ENCODE results near the gene SIK1. TPM values are rescaled to one million over a fixed set of nuclear protein-coding genes. Genes with fewer than 3 reads are reported as not detected.
"Not testable (repeated sequence)": the region's sequence is repeated elsewhere in the genome, so short reads cannot be mapped to it uniquely, and the experiment has no call there.

Gene SIK1
- total RNA-seq, 1 donor from 2014 or later, result 0.59 TPM

DNA sequence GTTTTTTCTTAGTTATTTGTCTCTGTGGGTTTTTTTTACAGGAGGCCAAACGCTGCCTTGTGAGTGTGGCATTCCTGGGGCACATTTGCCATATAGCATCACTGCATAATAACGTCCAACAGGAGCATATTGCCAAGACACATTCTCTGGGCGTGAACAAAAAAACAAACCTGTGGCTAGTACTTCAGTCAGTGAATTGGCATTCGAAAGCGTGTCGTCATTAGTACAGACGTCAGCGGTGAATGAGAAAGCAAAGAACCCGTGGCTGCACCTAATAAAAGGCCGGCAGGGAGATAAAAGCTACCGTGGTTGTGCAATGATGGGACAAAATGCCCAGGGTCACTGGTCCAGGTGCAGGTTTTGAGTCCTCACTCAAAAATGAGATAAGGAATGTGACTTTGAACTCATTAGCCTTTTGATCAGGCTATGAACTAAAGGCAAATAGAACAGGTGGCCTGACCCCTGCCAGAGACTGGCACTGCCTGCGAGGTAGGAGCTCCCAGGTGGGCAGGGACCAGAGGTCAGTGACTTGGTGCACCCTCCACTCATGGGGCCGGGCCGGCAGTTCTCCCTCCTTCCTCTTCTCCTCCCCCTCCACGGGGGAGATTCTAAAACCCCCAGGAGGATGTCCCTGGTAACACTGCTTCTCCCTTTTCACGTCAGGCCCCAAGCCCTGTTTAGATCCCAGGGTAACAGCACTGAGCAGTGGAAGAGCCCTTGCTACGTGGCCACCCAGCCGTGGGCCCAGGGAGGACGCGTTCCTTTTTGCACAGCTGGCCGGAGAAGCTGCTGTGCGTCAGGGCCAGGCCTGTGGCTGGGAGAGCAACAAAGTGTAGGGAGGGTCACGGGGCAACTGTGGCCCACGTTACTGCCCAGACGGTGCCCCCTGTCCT lies 14.2 kb upstream of the SIK1 start:
- not testable (repeated sequence) for DNase-seq (ENCODE audit: low read depth, low spot score)

DNA sequence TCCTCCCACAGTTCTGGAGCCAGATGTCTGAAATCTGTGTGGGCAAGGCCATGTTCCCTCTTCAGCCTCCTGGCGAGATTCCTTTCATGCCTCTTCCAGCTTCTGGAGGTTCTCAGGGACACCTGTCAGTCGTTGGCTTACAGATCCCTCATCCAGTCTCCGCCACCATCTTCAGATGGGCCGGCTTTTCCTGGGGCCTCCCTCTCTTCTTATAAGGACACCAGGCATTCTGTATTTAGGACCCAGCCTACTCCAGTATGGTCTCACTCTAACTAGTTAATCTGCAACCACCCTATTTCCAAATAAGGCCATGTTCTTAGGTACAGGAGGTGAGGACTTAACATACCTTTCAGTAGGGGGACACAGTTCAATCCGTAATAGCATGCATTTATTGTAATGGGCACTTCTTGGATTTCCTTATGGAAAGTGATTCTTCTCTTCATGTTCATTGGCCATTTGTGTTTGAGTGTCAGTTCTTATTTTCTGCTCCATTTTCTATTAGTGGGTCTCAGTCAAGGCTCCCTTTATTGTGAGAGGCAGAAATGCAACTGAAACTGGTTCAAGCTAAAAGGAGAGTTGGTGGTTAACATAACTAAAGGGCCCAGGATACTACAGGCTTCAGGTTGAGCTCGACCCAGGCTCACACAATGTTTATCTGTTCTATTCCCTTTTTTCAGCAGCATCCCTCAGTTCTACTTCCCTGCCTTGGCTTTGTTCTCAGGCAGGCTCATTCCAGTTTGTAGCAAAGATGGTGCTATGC lies 12.6 kb upstream of the SIK1 start:
- not testable (repeated sequence) for DNase-seq (ENCODE audit: low read depth, low spot score)

DNA sequence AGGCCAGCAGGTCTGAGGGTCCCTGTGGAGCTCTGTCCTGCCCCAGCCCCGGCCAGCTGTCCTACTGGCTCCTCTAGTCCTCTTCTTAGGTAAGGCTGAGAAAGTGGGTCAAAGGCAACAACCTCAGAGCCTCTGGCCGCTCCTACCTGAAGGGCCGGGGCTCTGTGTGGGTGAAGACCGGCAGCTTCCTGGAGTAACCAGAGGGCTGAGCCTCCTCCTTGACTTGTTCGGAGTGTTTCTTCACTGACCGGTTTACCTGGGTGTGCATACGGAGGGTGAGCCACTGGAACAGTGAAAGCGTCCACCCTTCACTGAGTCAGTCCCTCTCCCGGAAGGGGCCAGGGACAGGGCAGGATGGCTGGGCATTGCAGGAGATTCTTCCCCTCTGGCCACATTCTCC lies 9.3 kb upstream of the SIK1 start:
- not testable (repeated sequence) for DNase-seq (ENCODE audit: low read depth, low spot score)

DNA sequence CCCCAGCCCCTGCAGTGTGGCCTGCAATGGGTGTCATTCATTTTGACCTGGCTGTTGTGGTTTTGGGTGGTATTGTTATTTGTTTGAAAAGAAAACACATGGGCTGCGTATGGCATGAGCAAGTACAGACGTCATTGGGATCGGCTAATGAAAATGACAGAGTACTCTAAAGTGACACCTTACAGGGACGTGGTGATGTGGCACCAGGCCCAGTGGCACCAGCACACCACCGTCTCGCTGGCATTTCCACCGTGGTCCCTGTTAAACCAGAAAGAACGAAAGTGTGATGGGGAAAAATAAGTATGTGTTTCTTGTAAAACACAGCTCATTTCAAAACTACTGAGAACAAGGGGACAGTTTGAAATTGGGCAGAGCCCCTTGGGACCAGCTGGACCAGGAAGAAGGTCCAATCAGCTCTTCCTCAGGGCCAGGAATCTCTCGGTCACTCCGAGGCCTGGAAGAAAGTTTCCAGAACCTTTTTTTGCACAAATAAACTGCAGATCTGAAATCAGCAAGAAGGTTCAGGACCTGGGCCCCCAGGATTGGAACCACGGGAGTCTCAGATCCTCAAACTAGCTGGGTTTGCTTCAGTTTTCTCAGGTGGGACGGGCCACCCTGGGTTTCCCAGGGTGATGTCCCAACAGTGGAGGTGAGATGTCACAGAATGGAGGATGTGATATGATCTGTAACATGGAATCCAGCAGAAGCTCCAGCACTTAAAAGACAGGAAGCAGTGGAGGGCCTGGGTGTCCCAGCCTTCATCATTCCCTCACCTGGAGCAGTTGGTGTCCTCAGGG lies 6.6 kb upstream of the SIK1 start:
- not testable (repeated sequence) for DNase-seq (ENCODE audit: low read depth, low spot score)

DNA sequence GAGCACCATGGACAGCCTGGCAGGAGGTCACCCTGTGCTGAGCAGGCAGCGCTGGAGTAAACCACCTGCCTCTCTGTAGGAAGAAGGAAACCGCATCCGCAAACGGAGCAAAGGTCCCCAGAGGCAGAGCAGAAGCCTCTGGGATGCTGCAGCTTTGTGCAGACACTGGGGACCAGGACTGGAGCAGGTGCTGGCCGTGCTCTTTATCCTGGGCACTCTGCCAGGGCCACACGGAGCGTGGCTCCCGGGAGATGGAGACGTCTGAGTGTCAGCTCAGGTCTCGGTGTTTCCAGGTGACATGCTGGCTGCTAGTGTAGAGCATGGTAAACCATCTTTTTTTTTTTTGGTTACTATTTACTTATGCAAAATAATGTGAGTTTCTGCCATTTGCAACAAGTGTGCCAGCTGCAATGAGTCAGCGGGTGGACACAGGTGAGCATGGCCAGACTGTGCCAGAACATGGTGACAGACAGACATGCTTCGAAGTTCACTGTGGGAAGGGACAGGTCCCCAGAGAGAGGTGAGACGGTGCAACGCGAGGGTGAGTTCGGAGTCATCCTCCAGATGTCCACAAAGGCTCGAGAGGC lies 4.0 kb upstream of the SIK1 start:
- DNase-seq (ENCODE audit: low read depth, low spot score), result not testable (repeated sequence)

DNA sequence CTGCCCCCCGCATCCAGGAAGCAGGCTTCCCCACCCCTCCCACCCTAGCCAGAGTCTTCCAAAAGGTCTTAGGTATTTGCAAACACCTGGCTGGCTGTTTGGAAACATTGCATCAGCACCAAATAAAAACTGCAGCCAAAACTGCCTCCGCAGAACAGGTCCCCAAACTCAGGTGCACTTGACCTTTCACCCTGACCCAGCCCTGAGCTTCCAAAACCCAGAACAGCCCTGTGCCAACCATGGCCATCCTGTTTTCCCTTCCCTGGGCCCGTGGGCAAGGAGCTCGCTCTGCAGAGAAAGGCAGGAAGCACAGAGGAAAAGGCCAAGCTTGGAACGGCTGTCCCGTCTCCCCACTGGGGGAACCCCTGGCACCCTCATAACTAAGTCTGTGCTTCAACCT lies 2.0 kb upstream of the SIK1 start:
- not testable (repeated sequence) for DNase-seq (ENCODE audit: low read depth, low spot score)

DNA sequence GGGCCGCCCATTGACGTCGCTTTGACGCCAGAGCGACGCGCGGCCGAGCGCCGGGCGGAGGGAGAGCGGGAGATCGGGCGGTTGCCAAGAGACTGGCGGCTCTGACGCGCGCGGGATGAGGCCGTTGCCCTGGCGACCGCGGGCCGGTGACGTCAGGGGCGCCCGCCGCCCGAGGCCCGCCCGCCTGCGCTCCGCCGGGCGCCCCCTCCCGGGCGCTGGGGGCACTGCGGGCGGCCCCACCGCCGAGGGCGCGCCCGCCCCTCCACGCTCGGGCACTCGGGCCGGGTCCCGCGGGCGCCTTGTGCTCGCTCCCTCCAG lies 270 bp upstream of the SIK1 start:
- DNase-seq (ENCODE audit: low read depth, low spot score), result not testable (repeated sequence)

DNA sequence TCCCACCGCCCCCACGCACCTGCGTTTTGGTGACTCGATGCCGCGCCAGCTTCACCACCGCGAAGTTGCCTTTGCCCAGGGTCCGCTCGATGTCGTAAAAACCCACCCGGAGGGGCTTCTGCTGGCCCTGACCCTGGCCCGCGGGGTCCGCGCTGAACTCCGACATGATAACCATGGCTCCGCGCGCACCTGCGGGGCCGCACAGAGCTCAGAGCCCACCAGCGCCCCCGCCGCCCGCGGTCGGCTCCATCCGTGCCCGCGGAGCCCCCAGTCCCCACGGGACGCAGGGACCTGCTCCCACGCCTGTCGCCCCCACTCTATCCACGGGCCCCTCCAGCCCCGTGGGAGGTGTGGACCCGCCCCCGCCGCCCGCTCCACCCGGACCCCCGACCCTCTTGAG lies 927 bp downstream of the SIK1 start:
- DNase-seq (ENCODE audit: low read depth, low spot score), result not testable (repeated sequence)

DNA sequence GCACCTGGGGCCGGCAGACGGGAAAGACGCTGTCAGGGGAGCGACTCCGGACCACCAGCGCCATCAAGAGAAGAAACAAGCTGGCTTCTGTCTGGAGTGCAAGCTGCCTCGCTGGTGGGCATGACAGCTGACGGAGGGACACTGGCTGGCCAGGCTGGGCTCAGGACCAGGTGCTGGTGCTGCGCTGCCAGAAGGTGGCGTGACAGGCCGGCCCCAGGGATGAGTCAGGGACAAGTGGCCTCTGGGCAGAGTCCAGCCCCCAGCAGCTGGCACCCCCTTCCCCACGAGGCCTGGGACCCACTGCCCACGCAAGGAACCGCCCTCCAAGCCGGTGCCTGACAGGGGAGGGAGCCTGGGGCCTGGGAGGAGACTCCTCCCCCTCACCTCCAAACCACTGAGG lies 7.5 kb downstream of the SIK1 start:
- not testable (repeated sequence) for DNase-seq (ENCODE audit: low read depth, low spot score)

DNA sequence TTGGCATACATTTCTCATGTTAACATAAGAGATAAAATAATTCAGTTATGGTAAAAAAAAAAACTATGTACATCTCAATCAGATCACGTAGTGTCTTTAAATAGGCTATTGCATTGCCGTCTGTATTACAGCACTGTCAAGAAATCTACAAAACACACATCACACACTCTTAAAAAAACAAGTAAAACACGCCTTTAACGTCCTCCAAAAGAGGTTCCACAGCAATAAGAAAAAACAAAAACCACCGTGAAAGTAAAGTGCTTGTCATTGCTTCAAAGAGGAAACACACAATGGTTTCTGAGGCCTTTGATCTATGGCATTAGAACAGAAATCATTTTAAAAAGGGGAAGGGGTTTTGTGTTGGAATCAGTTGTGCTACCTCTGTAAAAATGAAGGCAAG lies 12.4 kb downstream of the SIK1 start:
- not testable (repeated sequence) for DNase-seq (ENCODE audit: low read depth, low spot score)

DNA sequence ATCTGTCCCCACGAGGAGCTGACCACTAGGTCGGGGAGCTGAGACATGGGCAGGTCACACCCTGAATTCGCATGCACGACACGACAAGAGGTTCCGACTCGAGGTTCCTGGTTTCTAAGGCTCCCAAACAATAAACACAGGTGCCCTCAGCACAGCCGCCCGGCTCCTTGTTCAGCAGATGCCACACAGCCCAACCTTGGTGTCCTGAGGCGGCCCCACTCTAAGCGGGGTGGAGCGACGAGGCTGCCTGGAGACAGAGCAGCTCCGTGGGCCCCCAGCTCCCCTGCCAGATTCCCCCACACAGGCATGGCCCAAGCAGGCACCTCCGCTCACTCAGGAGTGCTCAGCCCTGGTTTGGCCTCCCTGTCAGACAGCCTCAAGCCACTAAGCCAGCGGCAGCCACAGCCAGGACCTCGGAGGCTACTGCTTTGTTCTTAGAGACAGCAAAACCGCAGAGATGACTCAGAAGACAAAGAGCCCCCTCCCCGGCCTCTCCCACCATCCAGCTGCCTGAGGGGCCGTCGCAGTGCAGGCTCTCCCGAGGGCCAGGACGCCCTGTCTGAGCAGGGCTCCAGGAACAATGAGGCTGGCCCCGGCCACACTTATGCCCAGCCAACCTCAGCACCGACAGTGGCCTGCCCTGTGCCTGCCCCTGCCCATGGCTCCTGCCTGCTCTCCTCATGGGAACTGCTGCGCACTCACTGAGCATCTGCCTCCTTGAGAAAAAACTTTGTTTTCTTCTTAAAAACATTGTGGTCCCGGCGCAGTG lies 14.7 kb downstream of the SIK1 start:
- DNase-seq (ENCODE audit: low read depth, low spot score), result not testable (repeated sequence)

DNA sequence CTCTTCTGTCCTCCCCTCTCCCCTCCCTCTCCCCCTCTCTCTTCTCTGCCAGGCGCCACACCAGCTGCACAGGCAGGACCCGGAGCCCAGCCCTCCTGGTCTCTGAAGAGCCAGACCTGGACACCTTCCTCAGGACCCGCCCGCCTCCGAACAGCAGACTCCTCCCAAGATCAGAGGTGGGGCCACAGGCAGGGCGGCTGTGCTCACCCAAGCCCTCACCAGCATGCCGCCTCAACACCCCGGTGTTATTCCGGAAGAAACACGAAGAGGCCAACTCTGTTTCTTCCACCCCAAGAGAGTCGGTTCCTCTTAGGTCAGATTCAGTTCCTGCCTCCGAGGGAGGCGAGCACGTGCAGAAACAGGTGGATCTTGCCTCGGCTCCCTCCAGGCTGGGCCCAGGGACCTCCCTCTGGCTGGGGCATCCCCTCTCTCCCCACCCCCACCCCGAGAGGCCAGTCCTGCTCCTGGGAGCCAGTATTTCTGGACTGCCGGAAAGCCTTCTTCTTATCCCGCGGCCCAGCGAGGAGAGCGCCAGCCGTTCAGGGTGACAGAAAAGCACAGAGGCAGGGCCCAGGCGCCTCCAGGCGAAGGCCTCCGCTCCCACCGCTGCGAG lies 16.4 kb downstream of the SIK1 start:
- DNase-seq (ENCODE audit: low read depth, low spot score), result not testable (repeated sequence)

DNA sequence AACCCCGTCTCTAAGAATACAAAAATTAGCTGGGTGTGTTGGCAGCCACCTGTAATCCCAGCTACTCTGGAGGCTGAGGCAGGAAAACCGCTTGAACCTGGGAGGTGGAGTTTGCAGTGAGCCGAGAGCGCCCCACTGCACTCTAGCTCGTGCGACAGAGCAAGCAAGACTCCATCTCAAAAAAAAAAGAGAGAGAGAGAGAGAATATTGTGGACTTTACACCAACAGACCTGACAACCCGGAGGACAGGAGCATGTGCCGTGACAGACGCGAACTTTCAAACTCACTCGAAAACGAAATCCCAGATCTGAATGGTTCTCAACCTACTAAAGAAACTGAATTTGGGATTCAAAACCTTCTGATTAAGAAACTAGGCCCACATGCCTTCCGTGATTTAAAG lies 19.8 kb downstream of the SIK1 start:
- DNase-seq (ENCODE audit: low read depth, low spot score), result not testable (repeated sequence)

DNA sequence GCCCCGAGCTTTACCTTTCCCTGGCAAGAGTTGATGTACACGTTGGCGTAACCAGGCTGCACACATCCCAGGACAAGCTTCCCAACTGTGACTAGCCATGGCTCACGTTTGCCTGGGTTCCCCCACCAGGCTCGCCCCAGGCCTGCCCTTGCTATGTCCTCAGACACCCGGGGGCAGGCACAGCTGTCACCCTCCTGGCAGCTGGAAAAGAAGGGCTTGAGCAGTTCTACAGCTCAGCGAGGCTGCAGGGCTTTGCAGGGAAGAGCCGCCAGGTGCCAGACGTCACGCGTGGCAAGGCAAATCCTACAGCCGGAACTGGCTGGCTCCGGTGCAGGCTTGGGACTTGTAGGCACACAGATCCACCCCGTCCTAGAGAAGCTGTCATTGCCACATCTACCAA lies 22.5 kb downstream of the SIK1 start:
- not testable (repeated sequence) for DNase-seq (ENCODE audit: low read depth, low spot score)

DNA sequence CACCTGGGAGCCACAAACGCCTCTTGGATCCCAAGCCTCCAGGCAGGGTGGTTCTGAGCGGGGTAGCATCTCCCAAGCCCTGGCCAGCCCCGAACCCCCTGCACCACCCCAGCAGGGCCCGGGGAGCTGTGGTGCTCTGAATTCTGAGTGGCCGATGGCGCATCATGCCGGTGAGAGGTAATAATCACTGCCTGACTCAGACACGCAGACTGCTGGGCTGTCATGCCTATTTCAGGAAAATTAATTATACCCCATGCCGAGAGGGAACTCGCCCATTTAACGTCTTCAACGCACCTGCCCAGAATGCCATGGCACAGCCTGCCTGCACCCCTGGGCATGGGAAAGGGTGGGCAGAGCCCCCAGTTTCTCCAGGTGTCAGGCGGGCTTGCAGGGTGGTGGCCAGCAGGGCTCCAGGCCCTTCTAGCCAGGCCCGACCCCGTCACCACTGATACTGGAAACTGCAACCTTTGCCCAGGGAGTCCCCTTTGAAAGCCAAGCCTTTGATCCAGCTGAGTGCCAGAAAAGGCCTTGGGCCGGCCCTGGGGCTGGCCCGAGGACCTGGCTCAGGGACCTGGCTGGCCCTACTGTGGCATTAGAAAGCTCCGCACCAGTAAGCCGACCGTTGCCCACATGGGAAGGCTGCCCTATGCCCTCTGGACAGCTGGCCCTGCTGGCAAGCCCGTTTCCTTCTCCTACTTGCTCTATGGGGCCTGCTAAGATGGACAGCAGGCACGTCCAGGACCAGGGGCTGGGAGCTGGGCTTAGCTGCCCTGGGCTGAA lies 23.1 kb downstream of the SIK1 start:
- not testable (repeated sequence) for DNase-seq (ENCODE audit: low read depth, low spot score)

DNA sequence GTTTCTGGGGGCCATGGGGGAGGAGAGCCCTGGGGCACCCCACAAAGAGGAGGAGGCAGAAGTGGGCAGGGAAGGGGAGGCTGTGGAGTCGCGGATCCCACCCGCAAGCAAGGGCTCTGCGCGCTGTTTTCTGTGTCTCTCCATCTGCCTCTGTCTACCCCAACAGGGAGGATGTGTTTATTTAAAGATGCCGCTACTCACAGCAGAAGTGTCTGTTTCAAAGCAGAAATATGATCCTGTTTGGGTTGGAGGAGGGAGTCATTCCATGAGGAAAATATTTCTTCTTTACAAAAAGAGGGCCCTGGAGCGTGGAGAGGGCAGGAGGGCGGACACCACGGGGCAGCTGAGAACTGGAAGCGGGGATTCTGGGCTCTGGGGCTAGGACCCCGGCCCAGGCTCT lies 25.8 kb downstream of the SIK1 start:
- not testable (repeated sequence) for DNase-seq (ENCODE audit: low read depth, low spot score)

DNA sequence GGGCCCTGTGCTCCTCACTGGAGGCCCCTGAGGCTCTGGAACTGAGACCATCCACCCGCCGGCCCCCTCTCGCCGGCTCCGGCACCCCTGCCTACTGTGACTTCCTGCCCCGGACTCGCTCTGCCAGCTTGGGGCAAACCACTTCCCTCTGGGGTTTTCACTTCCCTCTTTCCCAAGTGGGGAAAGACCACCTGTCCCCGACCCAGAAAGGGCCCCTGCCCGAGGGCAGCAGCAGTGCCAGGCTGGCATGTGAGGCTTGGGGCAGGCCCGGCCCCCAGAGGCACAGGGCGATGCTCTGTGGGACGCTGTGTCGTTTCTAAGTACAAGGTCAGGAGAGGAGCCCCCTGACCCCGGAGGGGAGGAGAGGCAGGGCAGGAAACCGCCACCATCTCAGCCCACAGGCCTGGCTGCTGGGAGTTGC lies 27.3 kb downstream of the SIK1 start:
- not testable (repeated sequence) for DNase-seq (ENCODE audit: low read depth, low spot score)

DNA sequence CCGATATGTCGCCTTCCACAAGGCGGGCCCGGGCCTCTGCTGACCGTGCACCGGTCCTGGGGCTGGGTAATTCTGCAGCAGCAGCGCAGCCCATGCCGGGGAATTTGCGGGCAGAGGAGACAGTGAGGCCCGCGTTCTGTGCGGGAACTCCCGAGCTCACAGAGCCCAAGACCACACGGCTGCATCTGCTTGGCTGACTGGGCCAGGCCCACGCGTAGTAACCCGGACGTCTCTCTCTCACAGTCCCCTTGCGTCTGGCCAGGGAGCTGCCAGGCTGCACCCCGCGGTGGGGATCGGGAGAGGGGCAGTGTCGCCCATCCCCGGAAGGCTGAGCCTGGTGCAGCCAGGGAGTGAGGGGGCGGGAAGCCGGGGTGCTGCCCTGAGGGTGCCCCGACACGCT lies 27.8 kb downstream of the SIK1 start:
- not testable (repeated sequence) for DNase-seq (ENCODE audit: low read depth, low spot score)

DNA sequence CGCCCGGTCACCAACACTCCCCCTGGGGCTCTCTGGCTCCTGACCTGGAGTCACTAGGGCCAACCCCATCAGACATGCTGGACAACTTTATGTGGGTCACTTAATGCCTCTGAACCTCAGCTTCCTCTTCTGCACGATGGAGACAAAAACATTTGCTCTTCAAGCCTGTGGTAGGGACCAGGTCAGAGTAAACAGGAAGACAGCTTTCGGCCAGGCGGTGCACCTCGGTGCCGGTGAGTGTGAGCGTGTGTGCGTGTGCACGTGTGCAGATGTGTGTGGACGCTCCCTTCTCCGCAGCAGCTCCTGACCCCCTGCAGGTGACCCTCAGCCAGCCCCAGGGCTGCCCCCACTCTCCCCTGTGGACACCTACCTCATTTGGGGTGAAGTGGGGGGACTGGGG lies 28.4 kb downstream of the SIK1 start:
- not testable (repeated sequence) for DNase-seq (ENCODE audit: low read depth, low spot score)

Measured in pulmonary artery endothelial cell (primary cell).